Cardiac muscle cell (in vitro differentiated cells and primary cell): ENCODE measurements around the gene BOC. TPM values are rescaled to one million over a fixed set of nuclear protein-coding genes. Genes with fewer than 3 reads are reported as not detected.

Experiments used
- DNase-seq, 2 donors: peaks; one replicate each; pipeline versions ENCODE4 v3.0.0 to v3.0.0-alpha.2; 2010 to 2017; ENCODE audit warnings: low read depth in 1 of 2, low spot score in 1 of 2
- H3K27ac ChIP-seq: fragments of 200-600 bp; sonication (generic); 2 replicates; pipeline ENCODE4 v1.5.1; 2016
- H3K27me3 ChIP-seq: fragments of 200-600 bp; sonication (generic); 2 replicates; pipeline ENCODE4 v1.6.0; 2016; ENCODE audit warnings: control low read depth
- H3K36me3 ChIP-seq: fragments of 200-600 bp; sonication (generic); 2 replicates; pipeline ENCODE4 v1.5.1; 2016; ENCODE audit warnings: control low read depth
- H3K4me1 ChIP-seq: fragments of 200-600 bp; sonication (generic); 2 replicates; pipeline ENCODE4 v1.8.1; 2017; ENCODE audit warnings: low read depth, mild to moderate bottlenecking, mixed run types
- H3K4me3 ChIP-seq: fragments of 200-600 bp; sonication (generic); 2 replicates; pipeline ENCODE4 v1.5.1; 2016; ENCODE audit warnings: mild to moderate bottlenecking
- H3K9me3 ChIP-seq: fragments of 200-600 bp; sonication (generic); 2 replicates; pipeline ENCODE4 v1.5.1; 2017; ENCODE audit warnings: low read depth, mild to moderate bottlenecking, control low read depth
- CTCF ChIP-seq: IDR thresholded peaks from 2 replicates; pipeline ENCODE4 v1.5.1; 2012; ENCODE audit warnings: low read depth, mild to moderate bottlenecking, low read length
- polyA plus RNA-seq: library from polyadenylated mRNA; unstranded; fragments of >200 nt; fragmentation: Nextera tagmentation; extraction: Ambion mirVana; gene quantifications from 2 replicates; pipeline ENCODE4 v1.2.1, GENCODE V29; 2016
- total RNA-seq: library from RNA; depleted of rRNA; stranded (reverse); fragments of >200 nt; gene quantifications from 2 replicates; pipeline ENCODE4 v1.2.3, GENCODE V29; 2016

Gene BOC
- total and polyA plus RNA-seq, 2 experiments from 2014 or later: 9.5 to 14.1 TPM

- Histone ChIP-seq H3K4me3 (no peak overlapping the region), H3K4me1 (peaks cover 6% of the 10 kb centered on the region), H3K27ac (no peak overlapping the region), H3K36me3 (no peaks in the 10 kb centered on the region), H3K9me3 (no peaks in the 10 kb centered on the region), H3K27me3 (no peaks in the 10 kb centered on the region)
- DNase-seq: no peak
- no peak for TF ChIP-seq CTCF
Measured at GRCh38 chr3:113262304-113262665, 50.9 kb downstream of the BOC start.

GRCh38 chr3:113263020-113263419 lies 51.7 kb downstream of the BOC start:
- no peak for TF ChIP-seq CTCF
- Histone ChIP-seq H3K27me3 (no peaks in the 10 kb centered on the region), H3K27ac (no peak overlapping the region), H3K4me1 (peaks cover 6% of the 10 kb centered on the region), H3K4me3 (no peak overlapping the region), H3K9me3 (no peaks in the 10 kb centered on the region), H3K36me3 (no peaks in the 10 kb centered on the region)
- DNase-seq: no peak

- Histone ChIP-seq H3K27me3 (no peaks in the 10 kb centered on the region), H3K9me3 (no peaks in the 10 kb centered on the region), H3K4me3 (no peak overlapping the region), H3K27ac (no peak overlapping the region), H3K36me3 (peaks cover 2% of the 10 kb centered on the region), H3K4me1 (peaks cover 6% of the 10 kb centered on the region)
- no peak for TF ChIP-seq CTCF
- no peak for DNase-seq
Measured at GRCh38 chr3:113263778-113264177, 52.4 kb downstream of the BOC start.

- peaks cover 6% of the 10 kb centered on the region for H3K4me1 ChIP-seq
- no peak for TF ChIP-seq CTCF
- peak in 1 of 2 donors; percentile 34 for DNase-seq
Measured at GRCh38 chr3:113264283-113265131, 53.1 kb downstream of the BOC start.

GRCh38 chr3:113265231-113265630 lies 53.9 kb downstream of the BOC start:
- peaks cover 6% of the 10 kb centered on the region for H3K4me1 ChIP-seq
- H3K27ac ChIP-seq: no peak overlapping the region
- H3K4me3 ChIP-seq: no peak overlapping the region
- DNase-seq: no peak
- H3K36me3 ChIP-seq: peaks cover 2% of the 10 kb centered on the region
- no peaks in the 10 kb centered on the region for H3K9me3 ChIP-seq
- TF ChIP-seq CTCF: no peak
- no peaks in the 10 kb centered on the region for H3K27me3 ChIP-seq

More at GRCh38 chr3:113264283-113265131, 53.1 kb downstream of the BOC start:
- peaks cover 2% of the 10 kb centered on the region for H3K36me3 ChIP-seq
- no peaks in the 10 kb centered on the region for H3K9me3 ChIP-seq
- H3K4me3 ChIP-seq: no peak overlapping the region
- H3K27me3 ChIP-seq: no peaks in the 10 kb centered on the region
- no peak overlapping the region for H3K27ac ChIP-seq
